Measurements from ENCODE around the gene VPS41. TPM values are rescaled to one million over a fixed set of nuclear protein-coding genes. Genes with fewer than 3 reads are reported as not detected.

The VPS41 gene
- polyA plus RNA-seq, 3 donors, result 12.7 to 62.2 (median 56.7) TPM

GRCh38 chr7:38942431-38943051 lies 33.5 kb upstream of the VPS41 start:
- no peak for TF ChIP-seq CTCF (IDR thresholded peaks at IDR 0.05)
- intact Hi-C loops (cut with micrococcal nuclease), result no loop called here
- Mint-ChIP-seq H3K9me3 (peaks cover 0 to 4% (median 2%) of the 10 kb centered on the region in 7 donors), H3K27ac (peak overlapping the region in 2 of 7 donors; percentile 6 to 51), H3K4me3 (no peak overlapping the region), H3K36me3 (no peaks in the 10 kb centered on the region), H3K27me3 (ENCODE audit: low read depth in 3 of 3) (peaks cover 0 to 2% (median 2%) of the 10 kb centered on the region in 3 donors), H3K4me1 (no peaks in the 10 kb centered on the region)
- H3K9me3 ChIP-seq (replicated peaks in 1 of 2; ENCODE audit: control insufficient read depth in 1 of 2, insufficient read depth in 1 of 2, low read length in 2 of 2), result no peaks in the 10 kb centered on the region
- 83% methylated on average over 1 of the region's 4 CpGs for WGBS (ENCODE audit: insufficient coverage)
- H3K27me3 ChIP-seq (ENCODE audit: control insufficient read depth in 2 of 2, insufficient read depth in 2 of 2, low read length in 2 of 2), result no peaks in the 10 kb centered on the region
- no peaks in the 10 kb centered on the region for H4K20me1 ChIP-seq (ENCODE audit: insufficient read depth, low read length)
- H3K4me1 ChIP-seq (ENCODE audit: control insufficient read depth in 1 of 2, insufficient read depth in 2 of 2, low read length in 2 of 2), result no peaks in the 10 kb centered on the region
- no peak overlapping the region for H3K27ac ChIP-seq (ENCODE audit: low read depth in 1 of 2, low read length in 2 of 2)
- H3K36me3 ChIP-seq (replicated peaks in 1 of 2; ENCODE audit: control insufficient read depth in 1 of 2, insufficient read depth in 2 of 2, low read length in 2 of 2), result no peaks in the 10 kb centered on the region
- no peak for DNase-seq
- no peak overlapping the region for H3K9ac ChIP-seq (ENCODE audit: insufficient read depth, low read length, poor library complexity, severe bottlenecking)
- no peak overlapping the region for H3K4me3 ChIP-seq (replicated peaks in 1 of 3; ENCODE audit: low read depth in 2 of 3, low read length in 3 of 3)
- no peak overlapping the region for H3K4me2 ChIP-seq (replicated peaks; ENCODE audit: extremely low read depth, low read length, poor library complexity, severe bottlenecking)
- H2AFZ ChIP-seq (ENCODE audit: insufficient read depth, low read depth, low read length, poor library complexity, severe bottlenecking), result no peak overlapping the region
- no peaks in the 10 kb centered on the region for H3K79me2 ChIP-seq (ENCODE audit: insufficient read depth, low read length)

- Histone ChIP-seq H3K9ac (ENCODE audit: insufficient read depth, low read length, poor library complexity, severe bottlenecking) (no peak overlapping the region), H3K4me2 (replicated peaks; ENCODE audit: extremely low read depth, low read length, poor library complexity, severe bottlenecking) (no peak overlapping the region), H3K4me3 (replicated peaks in 1 of 3; ENCODE audit: low read depth in 2 of 3, low read length in 3 of 3) (no peak overlapping the region), H3K79me2 (ENCODE audit: insufficient read depth, low read length) (no peaks in the 10 kb centered on the region), H2AFZ (ENCODE audit: insufficient read depth, low read depth, low read length, poor library complexity, severe bottlenecking) (no peak overlapping the region), H3K27me3 (ENCODE audit: control insufficient read depth in 2 of 2, insufficient read depth in 2 of 2, low read length in 2 of 2) (no peaks in the 10 kb centered on the region), H3K4me1 (ENCODE audit: control insufficient read depth in 1 of 2, insufficient read depth in 2 of 2, low read length in 2 of 2) (no peaks in the 10 kb centered on the region), H3K27ac (ENCODE audit: low read depth in 1 of 2, low read length in 2 of 2) (no peak overlapping the region), H3K9me3 (replicated peaks in 1 of 2; ENCODE audit: control insufficient read depth in 1 of 2, insufficient read depth in 1 of 2, low read length in 2 of 2) (no peaks in the 10 kb centered on the region), H3K36me3 (replicated peaks in 1 of 2; ENCODE audit: control insufficient read depth in 1 of 2, insufficient read depth in 2 of 2, low read length in 2 of 2) (no peaks in the 10 kb centered on the region), H4K20me1 (ENCODE audit: insufficient read depth, low read length) (no peaks in the 10 kb centered on the region)
- H3K36me3 Mint-ChIP-seq, result no peaks in the 10 kb centered on the region
- intact Hi-C loops (cut with micrococcal nuclease), result no loop called here
- H3K27me3 Mint-ChIP-seq (ENCODE audit: low read depth in 3 of 3), result peaks cover 0 to 4% (median 2%) of the 10 kb centered on the region in 3 donors
- no peak overlapping the region for H3K4me3 Mint-ChIP-seq
- no CpG with 5 or more reads among the region's 3 CpGs for WGBS (ENCODE audit: insufficient coverage)
- peaks cover 0 to 4% (median 2%) of the 10 kb centered on the region in 7 donors for H3K9me3 Mint-ChIP-seq
- no peak for DNase-seq
- H3K4me1 Mint-ChIP-seq, result no peaks in the 10 kb centered on the region
- no peak for TF ChIP-seq CTCF (IDR thresholded peaks at IDR 0.05)
- H3K27ac Mint-ChIP-seq, result no peak overlapping the region
Measured at GRCh38 chr7:38940774-38941173, 31.8 kb upstream of the VPS41 start.

All from CD14-positive monocyte (primary cell).